B cell (primary cell): ENCODE data around the gene ANKS1B. TPM values are rescaled to one million over a fixed set of nuclear protein-coding genes. Genes with fewer than 3 reads are reported as not detected.

Experiments
- ATAC-seq: fragments of 200-7000 bp; cut with Tn5 transposase; one replicate; pipeline ENCODE4 v1.10.0; 2021; ENCODE audit warnings: low read depth, mild to moderate bottlenecking, moderate number of reproducible peaks, moderate library complexity
- CTCF ChIA-PET: fragments of 350-600 bp; sonication (Branson Sonifier 250); formaldehyde crosslinking; loops from one replicate; lab custom pipeline; 2021; ENCODE audit warnings: antibody characterized with exemption, inconsistent platforms; lab: Charles Lee
- POLR2A ChIA-PET: fragments of 350-600 bp; sonication (Branson Sonifier 250); formaldehyde crosslinking; loops from one replicate; lab custom pipeline; 2021; ENCODE audit warnings: antibody characterized with exemption; lab: Charles Lee
- DNase-seq: peaks from one replicate; pipeline ENCODE4 v3.0.0; 2013
- H2AFZ ChIP-seq: 2 replicates; pipeline ENCODE4 v1.6.1; 2012; ENCODE audit warnings: mild to moderate bottlenecking, low read depth, low read length; ENCODE audit not compliant: insufficient read depth, poor library complexity, severe bottlenecking
- H3K27ac ChIP-seq, 2 donors: 1 replicate in 1 of 2; 2 replicates in 1 of 2; pipeline ENCODE4 v1.5.1; 2012 to 2013; ENCODE audit warnings: low read length in 2 of 2, mild to moderate bottlenecking in 2 of 2, moderate library complexity in 1 of 2
- H3K27me3 ChIP-seq, 4 experiments: fragments of 200-600 bp in 1 of 4; sonication (generic) in 1 of 4; replicated peaks in 1 of 4; 1 replicate in 2 of 4; 2 replicates in 2 of 4; pipeline versions ENCODE4 v1.6.1 to v1.7.0; 2013 to 2016; ENCODE audit warnings: low read length in 3 of 4, mild to moderate bottlenecking in 2 of 4, mixed read lengths in 1 of 4, moderate library complexity in 1 of 4; ENCODE audit not compliant: insufficient read depth in 4 of 4, control insufficient read depth in 3 of 4; ENCODE audit errors: control extremely low read depth in 1 of 4
- H3K36me3 ChIP-seq, 2 experiments: replicated peaks in 1 of 2; 1 replicate in 1 of 2; 2 replicates in 1 of 2; pipeline versions ENCODE4 v1.6.1 to v1.7.1; 2013; ENCODE audit warnings: low read length in 1 of 2; ENCODE audit not compliant: insufficient read depth in 2 of 2, control insufficient read depth in 1 of 2; ENCODE audit errors: control extremely low read depth in 1 of 2, extremely low read depth in 1 of 2
- H3K4me1 ChIP-seq, 2 donors: fragments of 200-600 bp in 1 of 2; sonication (generic) in 1 of 2; 1 replicate in 1 of 2; 2 replicates in 1 of 2; pipeline versions ENCODE4 v1.5.1 to v1.6.1; 2013 to 2017; ENCODE audit warnings: low read length in 2 of 2; ENCODE audit not compliant: control insufficient read depth in 2 of 2, insufficient read depth in 2 of 2
- H3K4me2 ChIP-seq: replicated peaks from 2 replicates; pipeline ENCODE3; 2012; ENCODE audit warnings: mild to moderate bottlenecking, low read depth, low read length; ENCODE audit not compliant: poor library complexity, severe bottlenecking
- H3K4me3 ChIP-seq, 5 experiments: fragments of 200-600 bp in 1 of 5; sonication (generic) in 1 of 5; 1 replicate in 3 of 5; 2 replicates in 2 of 5; pipeline versions ENCODE4 v1.5.1 to v1.7.0; 2011 to 2016; ENCODE audit warnings: low read length in 4 of 5, mild to moderate bottlenecking in 4 of 5, low read depth in 2 of 5, control low read depth in 1 of 5, moderate library complexity in 1 of 5; ENCODE audit not compliant: insufficient read depth in 1 of 5; ENCODE audit errors: control extremely low read depth in 1 of 5, extremely low read depth in 1 of 5
- H3K79me2 ChIP-seq: fragments of 200-600 bp; sonication (generic); one replicate; pipeline ENCODE4 v1.6.0; 2016; ENCODE audit warnings: low read length; ENCODE audit not compliant: control insufficient read depth, insufficient read depth
- H3K9ac ChIP-seq: fragments of 200-600 bp; sonication (generic); 2 replicates; pipeline ENCODE4 v1.6.1; 2017; ENCODE audit warnings: mild to moderate bottlenecking, low read length, moderate library complexity
- H3K9me3 ChIP-seq, 3 donors: one replicate each; pipeline versions ENCODE4 v1.6.1 to v1.7.1; 2013; ENCODE audit warnings: low read length in 2 of 3; ENCODE audit not compliant: control insufficient read depth in 2 of 3, insufficient read depth in 1 of 3; ENCODE audit errors: control extremely low read depth in 1 of 3
- H4K20me1 ChIP-seq: 2 replicates; pipeline ENCODE4 v1.6.0; 2012; ENCODE audit warnings: mild to moderate bottlenecking, low read length; ENCODE audit not compliant: insufficient read depth, control insufficient read depth, poor library complexity, severe bottlenecking
- H3K27ac Mint-ChIP-seq: one replicate; pipeline ENCODE4 v1.8.0; 2021; ENCODE audit warnings: mixed read lengths
- H3K27me3 Mint-ChIP-seq: one replicate; pipeline ENCODE4 v1.8.0; 2021; ENCODE audit warnings: mixed read lengths
- H3K4me1 Mint-ChIP-seq: one replicate; pipeline ENCODE4 v1.8.0; 2021; ENCODE audit warnings: mixed read lengths
- H3K4me3 Mint-ChIP-seq: one replicate; pipeline ENCODE4 v1.8.0; 2021; ENCODE audit warnings: mixed read lengths
- H3K9me3 Mint-ChIP-seq: one replicate; pipeline ENCODE4 v1.8.0; 2022; ENCODE audit warnings: mixed read lengths; ENCODE audit not compliant: insufficient read depth
- CTCF ChIP-seq: fragments of 200-600 bp; IDR thresholded peaks from one replicate; pipeline ENCODE4 v1.8.0; 2022; ENCODE audit warnings: antibody characterized with exemption, mild to moderate bottlenecking
- EZH2 ChIP-seq: IDR thresholded peaks from 2 replicates; pipeline ENCODE4 v1.6.1; 2012; ENCODE audit warnings: borderline replicate concordance, low read depth, mild to moderate bottlenecking, moderate library complexity, low read length; ENCODE audit not compliant: insufficient read depth, poor library complexity, severe bottlenecking
- WGBS: methylation state at CpG from one replicate; pipeline ENCODE4 v1.1.5; 2013; ENCODE audit warnings: missing lambda C conversion rate; ENCODE audit not compliant: insufficient coverage; 5-methylcytosine and 5-hydroxymethylcytosine counted together
- intact Hi-C: fragments of 100-400 bp; cut with micrococcal nuclease; formaldehyde crosslinking; loops from one replicate; pipeline ENCODE4 v1.10.0; 2022
- polyA plus RNA-seq: library from polyadenylated mRNA; depleted of rRNA; stranded (reverse); fragments of >200 nt; gene quantifications from 2 replicates; pipeline ENCODE4 v1.2.3, GENCODE V29; 2012
- total RNA-seq, 2 donors: library from RNA; stranded (reverse); fragments of 120-200 nt in 1 of 2; gene quantifications; 1 replicate in 1 of 2; 2 replicates in 1 of 2; pipeline versions ENCODE4 v1.2.3 to v1.2.4, GENCODE V29; 2013 to 2022

Gene ANKS1B
- total and polyA plus RNA-seq, 2 donors (not counting 1 experiment from before 2014, with no cell fraction given) = not detected

DNA sequence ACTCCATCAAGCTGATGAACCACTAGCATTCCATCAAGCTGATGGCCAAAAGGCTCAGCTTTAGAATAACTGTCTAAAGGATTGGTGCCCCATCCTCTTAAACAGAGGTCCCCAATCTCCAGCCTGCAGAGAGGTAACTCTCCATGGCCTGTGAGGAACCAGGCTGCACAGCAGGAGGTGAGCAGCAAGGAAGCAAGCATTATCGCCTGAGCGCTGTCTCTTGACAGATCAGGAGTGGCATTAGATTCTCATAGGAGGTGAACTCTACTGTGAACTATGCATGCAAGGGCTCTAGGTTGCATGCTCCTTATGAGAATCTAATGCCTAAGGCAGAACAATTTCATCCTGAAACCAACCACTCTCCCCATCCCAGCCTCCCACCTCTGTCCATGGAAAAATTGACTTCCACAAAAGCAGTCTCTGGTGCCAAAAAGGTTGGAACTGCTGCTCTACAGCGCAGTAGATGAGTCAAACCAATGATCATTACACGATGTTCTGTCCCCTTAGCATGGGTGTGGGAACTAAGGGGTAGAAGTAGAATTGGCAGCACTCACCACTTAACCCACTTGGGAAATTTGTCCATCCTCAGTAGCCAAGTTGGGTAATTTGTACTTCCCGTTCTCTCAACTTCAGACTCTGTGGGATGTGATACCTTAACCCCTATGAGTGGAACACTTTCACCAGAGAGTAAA, 66.9 kb downstream of the ANKS1B start:
- Histone ChIP-seq H3K27me3 (no peaks in the 10 kb centered on the region), H3K36me3 (no peaks in the 10 kb centered on the region), H3K4me2 (no peak overlapping the region), H3K4me3 (no peak overlapping the region), H3K9ac (no peak overlapping the region), H2AFZ (no peak overlapping the region), H3K79me2 (no peaks in the 10 kb centered on the region), H3K4me1 (no peaks in the 10 kb centered on the region), H4K20me1 (no peaks in the 10 kb centered on the region), H3K9me3 (no peaks in the 10 kb centered on the region), H3K27ac (no peak overlapping the region)
- TF ChIP-seq EZH2 (no peak), CTCF (no peak)
- CTCF ChIA-PET = no interaction called here
- H3K4me1 Mint-ChIP-seq = no peaks in the 10 kb centered on the region
- no peak overlapping the region for H3K4me3 Mint-ChIP-seq
- ATAC-seq = no peak
- H3K27ac Mint-ChIP-seq = no peak overlapping the region
- POLR2A ChIA-PET = no interaction called here
- DNase-seq = no peak
- intact Hi-C loops = no loop called here
- WGBS = 91% methylated on average over 2 of the region's 5 CpGs
- H3K27me3 Mint-ChIP-seq = no peaks in the 10 kb centered on the region
- H3K9me3 Mint-ChIP-seq = no peaks in the 10 kb centered on the region

DNA sequence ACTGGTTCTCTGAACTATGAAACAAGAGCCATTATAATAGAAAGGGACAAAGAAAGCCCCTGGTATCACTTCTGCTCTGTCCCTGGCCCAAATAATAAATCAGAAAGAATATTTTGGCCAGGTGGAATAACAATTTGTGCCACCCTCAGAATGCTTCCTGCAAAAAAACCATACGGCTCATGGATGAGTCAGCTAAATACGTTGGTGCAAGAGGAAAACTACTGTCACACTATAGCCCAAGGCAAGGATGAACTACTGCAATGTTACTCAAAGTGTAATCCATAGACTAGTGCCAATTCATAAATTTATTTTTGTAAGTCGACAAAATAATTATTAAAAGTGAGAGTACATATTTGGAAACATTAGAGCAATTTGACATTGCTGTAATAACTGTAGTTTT, 68.2 kb downstream of the ANKS1B start:
- Histone ChIP-seq H3K4me1 (no peaks in the 10 kb centered on the region), H4K20me1 (no peaks in the 10 kb centered on the region), H2AFZ (no peak overlapping the region), H3K9ac (no peak overlapping the region), H3K4me3 (no peak overlapping the region), H3K4me2 (no peak overlapping the region), H3K27me3 (no peaks in the 10 kb centered on the region), H3K36me3 (no peaks in the 10 kb centered on the region), H3K27ac (no peak overlapping the region), H3K9me3 (no peaks in the 10 kb centered on the region), H3K79me2 (no peaks in the 10 kb centered on the region)
- H3K4me3 Mint-ChIP-seq = no peak overlapping the region
- ATAC-seq (no peak), DNase-seq (no peak)
- intact Hi-C loops = no loop called here
- no CpG with 5 or more reads among the region's 3 CpGs for WGBS
- ChIA-PET CTCF (no interaction called here), POLR2A (no interaction called here)
- no peaks in the 10 kb centered on the region for H3K4me1 Mint-ChIP-seq
- H3K27ac Mint-ChIP-seq = no peak overlapping the region
- TF ChIP-seq CTCF (no peak), EZH2 (no peak)
- H3K27me3 Mint-ChIP-seq = no peaks in the 10 kb centered on the region
- no peaks in the 10 kb centered on the region for H3K9me3 Mint-ChIP-seq
